ENCODE data around the gene SPATA9.

Gene SPATA9

DNA sequence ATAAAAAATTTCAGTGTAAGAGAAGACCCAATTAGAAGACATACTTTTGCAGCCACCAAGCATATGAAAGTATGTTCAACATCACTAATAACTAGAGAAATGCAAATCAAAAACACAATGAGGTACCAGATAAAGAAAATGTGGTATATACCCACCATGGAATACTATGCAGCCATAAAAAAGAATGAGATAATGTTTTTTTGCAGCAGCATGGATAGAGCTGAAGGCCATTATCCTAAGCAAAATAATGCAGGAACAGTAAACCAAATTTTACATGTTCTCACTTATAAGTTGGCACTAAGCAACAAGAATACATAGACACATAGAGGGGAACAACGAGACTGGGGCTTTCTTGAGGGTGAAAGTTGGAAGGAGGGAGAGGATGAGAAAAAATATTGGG, 6.9 kb upstream of the SPATA9 start:
- peak; percentile 86 for TF ChIP-seq ZNF146 (tag by site-specific recombination; IDR thresholded peaks at IDR 0.05)
- TF ChIP-seq ZNF175 (tag by site-specific recombination; IDR thresholded peaks at IDR 0.05) = no peak
- TF ChIP-seq, protein P1, sequence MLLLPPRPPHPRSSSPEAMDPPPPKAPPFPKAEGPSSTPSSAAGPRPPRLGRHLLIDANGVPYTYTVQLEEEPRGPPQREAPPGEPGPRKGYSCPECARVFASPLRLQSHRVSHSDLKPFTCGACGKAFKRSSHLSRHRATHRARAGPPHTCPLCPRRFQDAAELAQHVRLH (tag by site-specific recombination; IDR thresholded peaks at IDR 0.05) = peak; percentile 31; the same call in 1 of the 2 replicates
- 0 out of 2 replicates have a peak, but pooled peaks have one; percentile 5 for TF ChIP-seq ZNF350 (tag by site-specific recombination; IDR thresholded peaks at IDR 0.05)
- no peak overlapping the region for H3K27ac ChIP-seq (ENCODE audit: extremely low read depth, low read depth, low read length)
- ChIA-PET POLR2A (no interaction called here), CTCF (interaction anchor here (0.6 kb wide), 1 partner anchor 848 kb away, joined by 4 read pairs; no protein-coding TSS in a partner anchor)
- H3K4me3 ChIP-seq (ENCODE audit: low read depth, low read length) = no peak overlapping the region
- no peaks in the 10 kb centered on the region for H3K4me1 ChIP-seq (ENCODE audit: control insufficient read depth, insufficient read depth, low read length)
- H3K9me3 ChIP-seq (ENCODE audit: control insufficient read depth, insufficient read depth, low read depth, low read length) = no peaks in the 10 kb centered on the region
- no peaks in the 10 kb centered on the region for H3K36me3 ChIP-seq (ENCODE audit: control insufficient read depth in 2 of 2, insufficient read depth in 1 of 2, low read length in 2 of 2)

GRCh38 chr5:95686651-95687050, 3.9 kb upstream of the SPATA9 start:
- Histone ChIP-seq H3K4me1 (ENCODE audit: control insufficient read depth, insufficient read depth, low read length) (no peaks in the 10 kb centered on the region), H3K36me3 (ENCODE audit: control insufficient read depth in 2 of 2, insufficient read depth in 1 of 2, low read length in 2 of 2) (no peaks in the 10 kb centered on the region), H3K9me3 (ENCODE audit: control insufficient read depth, insufficient read depth, low read depth, low read length) (no peaks in the 10 kb centered on the region), H3K4me3 (ENCODE audit: low read depth, low read length) (no peak overlapping the region), H3K27ac (ENCODE audit: extremely low read depth, low read depth, low read length) (no peak overlapping the region)
- ChIA-PET CTCF (interaction anchor here (1.1 kb wide), 1 partner anchor 19 kb away, joined by 3 read pairs; no protein-coding TSS in a partner anchor), POLR2A (no interaction called here)
- no peak for TF ChIP-seq ZNF23 (tag by site-specific recombination; IDR thresholded peaks at IDR 0.05; ENCODE audit: borderline replicate concordance)
- TF ChIP-seq, protein P2, sequence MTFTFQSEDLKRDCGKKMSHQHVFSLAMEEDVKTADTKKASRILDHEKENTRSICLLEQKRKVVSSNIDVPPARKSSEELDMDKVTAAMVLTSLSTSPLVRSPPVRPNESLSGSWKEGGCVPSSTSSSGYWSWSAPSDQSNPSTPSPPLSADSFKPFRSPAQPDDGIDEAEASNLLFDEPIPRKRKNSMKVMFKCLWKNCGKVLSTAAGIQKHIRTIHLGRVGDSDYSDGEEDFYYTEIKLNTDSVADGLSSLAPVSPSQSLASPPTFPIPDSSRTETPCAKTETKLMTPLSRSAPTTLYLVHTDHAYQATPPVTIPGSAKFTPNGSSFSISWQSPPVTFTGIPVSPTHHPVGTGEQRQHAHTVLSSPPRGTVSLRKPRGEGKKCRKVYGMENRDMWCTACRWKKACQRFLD (tag by site-specific recombination; IDR thresholded peaks at IDR 0.05) = no peak
- no peak for TF ChIP-seq ZNF121 (tag by site-specific recombination; IDR thresholded peaks at IDR 0.05)
- TF ChIP-seq ZNF174 (tag by site-specific recombination; IDR thresholded peaks at IDR 0.05) = no peak
- no peak for TF ChIP-seq ZNF138 (tag by site-specific recombination; IDR thresholded peaks at IDR 0.05; ENCODE audit: borderline replicate concordance)
- no peak for TF ChIP-seq ZEB2 (tag by site-specific recombination; IDR thresholded peaks at IDR 0.05)
- no peak for TF ChIP-seq GLIS2 (tag by site-specific recombination; IDR thresholded peaks at IDR 0.05)
- TF ChIP-seq MZF1 (tag by site-specific recombination; IDR thresholded peaks at IDR 0.05; ENCODE audit: borderline replicate concordance) = no peak
- TF ChIP-seq, protein P3, sequence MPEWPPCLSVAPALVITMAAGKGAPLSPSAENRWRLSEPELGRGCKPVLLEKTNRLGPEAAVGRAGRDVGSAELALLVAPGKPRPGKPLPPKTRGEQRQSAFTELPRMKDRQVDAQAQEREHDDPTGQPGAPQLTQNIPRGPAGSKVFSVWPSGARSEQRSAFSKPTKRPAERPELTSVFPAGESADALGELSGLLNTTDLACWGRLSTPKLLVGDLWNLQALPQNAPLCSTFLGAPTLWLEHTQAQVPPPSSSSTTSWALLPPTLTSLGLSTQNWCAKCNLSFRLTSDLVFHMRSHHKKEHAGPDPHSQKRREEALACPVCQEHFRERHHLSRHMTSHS (tag by site-specific recombination; IDR thresholded peaks at IDR 0.05) = no peak
- TF ChIP-seq ZNF37A (tag by site-specific recombination; IDR thresholded peaks at IDR 0.05) = no peak
- TF ChIP-seq, protein P4, sequence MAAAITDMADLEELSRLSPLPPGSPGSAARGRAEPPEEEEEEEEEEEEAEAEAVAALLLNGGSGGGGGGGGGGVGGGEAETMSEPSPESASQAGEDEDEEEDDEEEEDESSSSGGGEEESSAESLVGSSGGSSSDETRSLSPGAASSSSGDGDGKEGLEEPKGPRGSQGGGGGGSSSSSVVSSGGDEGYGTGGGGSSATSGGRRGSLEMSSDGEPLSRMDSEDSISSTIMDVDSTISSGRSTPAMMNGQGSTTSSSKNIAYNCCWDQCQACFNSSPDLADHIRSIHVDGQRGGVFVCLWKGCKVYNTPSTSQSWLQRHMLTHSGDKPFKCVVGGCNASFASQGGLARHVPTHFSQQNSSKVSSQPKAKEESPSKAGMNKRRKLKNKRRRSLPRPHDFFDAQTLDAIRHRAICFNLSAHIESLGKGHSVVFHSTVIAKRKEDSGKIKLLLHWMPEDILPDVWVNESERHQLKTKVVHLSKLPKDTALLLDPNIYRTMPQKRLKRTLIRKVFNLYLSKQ (tag by site-specific recombination; IDR thresholded peaks at IDR 0.05; ENCODE audit: borderline replicate concordance) = no peak
- TF ChIP-seq BCL11B (tag by site-specific recombination; IDR thresholded peaks at IDR 0.05; ENCODE audit: low read depth) = no peak
- TF ChIP-seq, protein P5, sequence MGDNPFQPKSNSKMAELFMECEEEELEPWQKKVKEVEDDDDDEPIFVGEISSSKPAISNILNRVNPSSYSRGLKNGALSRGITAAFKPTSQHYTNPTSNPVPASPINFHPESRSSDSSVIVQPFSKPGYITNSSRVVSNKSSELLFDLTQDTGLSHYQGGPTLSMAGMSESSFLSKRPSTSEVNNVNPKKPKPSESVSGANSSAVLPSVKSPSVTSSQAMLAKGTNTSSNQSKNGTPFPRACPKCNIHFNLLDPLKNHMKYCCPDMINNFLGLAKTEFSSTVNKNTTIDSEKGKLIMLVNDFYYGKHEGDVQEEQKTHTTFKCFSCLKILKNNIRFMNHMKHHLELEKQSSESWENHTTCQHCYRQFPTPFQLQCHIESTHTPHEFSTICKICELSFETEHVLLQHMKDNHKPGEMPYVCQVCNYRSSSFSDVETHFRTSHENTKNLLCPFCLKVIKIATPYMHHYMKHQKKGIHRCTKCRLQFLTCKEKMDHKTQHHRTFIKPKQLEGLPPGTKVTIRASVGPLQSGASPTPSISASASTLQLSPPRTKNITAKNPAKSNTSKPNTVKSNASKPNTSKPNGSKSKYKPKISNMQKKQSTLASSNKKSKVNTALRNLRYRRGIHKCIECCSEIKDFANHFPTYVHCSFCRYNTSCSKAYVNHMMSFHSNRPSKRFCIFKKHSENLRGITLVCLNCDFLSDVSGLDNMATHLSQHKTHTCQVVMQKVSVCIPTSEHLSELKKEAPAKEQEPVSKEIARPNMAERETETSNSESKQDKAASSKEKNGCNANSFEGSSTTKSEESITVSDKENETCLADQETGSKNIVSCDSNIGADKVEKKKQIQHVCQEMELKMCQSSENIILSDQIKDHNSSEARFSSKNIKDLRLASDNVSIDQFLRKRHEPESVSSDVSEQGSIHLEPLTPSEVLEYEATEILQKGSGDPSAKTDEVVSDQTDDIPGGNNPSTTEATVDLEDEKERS (tag by site-specific recombination; IDR thresholded peaks at IDR 0.05) = no peak
- no peak for TF ChIP-seq KLF16 (tag by site-specific recombination; IDR thresholded peaks at IDR 0.05)
- TF ChIP-seq ZSCAN23 (tag by site-specific recombination; IDR thresholded peaks at IDR 0.05) = no peak
- no peak for TF ChIP-seq ZNF621 (tag by site-specific recombination; IDR thresholded peaks at IDR 0.05)
